IPS-18a (cell line): ENCODE data around the gene RAD9A.
"Not testable (repeated sequence)": the region's sequence is repeated elsewhere in the genome, so short reads cannot be mapped to it uniquely, and the experiment has no call there.

Experiments
- H3K27ac ChIP-seq: one replicate; pipeline ENCODE4 v1.5.1; 2013; ENCODE audit warnings: low read length
- H3K27me3 ChIP-seq: one replicate; pipeline ENCODE4 v1.6.1; 2013; ENCODE audit warnings: mild to moderate bottlenecking, low read length; ENCODE audit not compliant: control insufficient read depth, insufficient read depth
- H3K36me3 ChIP-seq: one replicate; pipeline ENCODE4 v1.6.1; 2013; ENCODE audit warnings: low read depth, low read length; ENCODE audit not compliant: control insufficient read depth
- H3K4me1 ChIP-seq: one replicate; pipeline ENCODE4 v1.6.1; 2013; ENCODE audit warnings: low read depth, low read length; ENCODE audit not compliant: control insufficient read depth
- H3K4me3 ChIP-seq: one replicate; pipeline ENCODE4 v1.5.1; 2013; ENCODE audit warnings: low read length
- H3K9ac ChIP-seq: one replicate; pipeline ENCODE4 v1.6.1; 2013; ENCODE audit warnings: mild to moderate bottlenecking, low read length, moderate library complexity
- H3K9me3 ChIP-seq: one replicate; pipeline ENCODE4 v1.6.1; 2013; ENCODE audit warnings: low read depth, low read length; ENCODE audit not compliant: control insufficient read depth

Gene RAD9A

DNA sequence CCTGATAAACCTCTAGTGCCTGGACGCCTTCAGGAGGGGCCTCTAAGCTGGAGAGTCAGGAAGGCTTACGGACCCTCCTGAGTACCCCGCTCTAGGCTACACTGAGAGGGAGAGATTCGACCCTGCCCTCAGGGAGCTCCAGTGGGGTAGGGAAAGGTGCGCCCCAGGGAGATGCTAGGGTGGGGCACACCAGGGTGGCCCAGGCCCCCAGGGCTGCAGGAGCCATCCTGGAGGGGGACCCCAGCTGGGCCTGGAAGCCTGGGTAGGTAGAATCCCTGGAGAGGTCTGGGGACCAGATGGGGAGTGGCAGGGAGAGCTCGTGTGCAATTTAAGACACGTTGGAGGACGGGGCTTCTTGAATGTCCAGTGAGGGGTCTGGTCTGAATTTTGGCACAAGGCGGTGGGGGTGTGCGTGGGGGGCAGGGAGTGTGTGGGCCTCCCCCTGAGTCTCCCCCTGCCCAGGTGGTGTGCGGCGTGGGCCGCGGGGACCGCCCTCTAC is 28.4 kb downstream of the RAD9A start:
- H3K9me3 ChIP-seq, result no peaks in the 10 kb centered on the region
- peak overlapping the region; percentile 47 for H3K4me3 ChIP-seq
- H3K27ac ChIP-seq, result no peak overlapping the region
- H3K36me3 ChIP-seq, result no peaks in the 10 kb centered on the region
- H3K9ac ChIP-seq, result peak overlapping the region; percentile 27
- H3K4me1 ChIP-seq, result no peaks in the 10 kb centered on the region
- peaks cover 13% of the 10 kb centered on the region for H3K27me3 ChIP-seq

DNA sequence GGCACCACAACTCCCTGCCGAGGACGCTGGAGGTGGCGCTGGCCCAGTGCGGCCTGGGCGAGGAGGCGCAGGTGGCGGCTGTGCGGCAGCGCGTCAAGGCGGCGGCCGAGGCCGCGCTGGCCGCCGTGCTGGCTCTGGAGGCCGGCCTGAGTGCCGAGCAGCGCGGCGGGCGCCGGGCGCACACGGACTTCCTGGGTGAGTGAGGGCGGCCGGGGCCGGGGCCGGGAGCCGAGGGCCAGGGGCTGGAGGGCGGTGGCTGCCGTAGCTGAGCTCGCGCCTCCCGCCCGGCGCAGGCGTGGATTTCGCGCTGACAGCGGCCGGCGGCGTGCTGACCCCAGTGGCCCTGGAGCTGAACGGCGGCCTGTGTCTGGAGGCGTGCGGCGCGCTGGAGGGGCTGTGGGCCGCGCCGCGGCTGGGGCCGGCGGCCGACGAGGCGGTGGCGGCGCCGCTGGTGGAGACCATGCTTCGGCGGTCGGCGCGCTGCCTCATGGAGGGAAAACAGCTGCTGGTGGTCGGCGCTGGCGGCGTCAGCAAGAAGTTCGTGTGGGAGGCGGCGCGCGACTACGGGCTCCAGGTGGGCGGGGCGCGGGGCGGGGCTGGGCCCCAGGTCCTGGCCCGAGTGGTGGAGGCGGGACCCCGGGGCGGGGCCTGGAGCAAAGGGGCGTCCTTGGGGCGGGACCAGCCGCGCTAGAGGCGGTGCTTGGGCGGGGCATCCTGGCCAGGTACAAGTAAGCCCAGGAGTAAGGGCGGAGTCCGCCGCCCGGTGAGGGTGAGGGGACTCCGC is 29.1 kb downstream of the RAD9A start:
- no peaks in the 10 kb centered on the region for H3K4me1 ChIP-seq
- peak overlapping the region; percentile 27 for H3K9ac ChIP-seq
- peaks cover 11% of the 10 kb centered on the region for H3K27me3 ChIP-seq
- no peaks in the 10 kb centered on the region for H3K36me3 ChIP-seq
- H3K27ac ChIP-seq, result no peak overlapping the region
- peak overlapping the region; percentile 47 for H3K4me3 ChIP-seq
- no peaks in the 10 kb centered on the region for H3K9me3 ChIP-seq

DNA sequence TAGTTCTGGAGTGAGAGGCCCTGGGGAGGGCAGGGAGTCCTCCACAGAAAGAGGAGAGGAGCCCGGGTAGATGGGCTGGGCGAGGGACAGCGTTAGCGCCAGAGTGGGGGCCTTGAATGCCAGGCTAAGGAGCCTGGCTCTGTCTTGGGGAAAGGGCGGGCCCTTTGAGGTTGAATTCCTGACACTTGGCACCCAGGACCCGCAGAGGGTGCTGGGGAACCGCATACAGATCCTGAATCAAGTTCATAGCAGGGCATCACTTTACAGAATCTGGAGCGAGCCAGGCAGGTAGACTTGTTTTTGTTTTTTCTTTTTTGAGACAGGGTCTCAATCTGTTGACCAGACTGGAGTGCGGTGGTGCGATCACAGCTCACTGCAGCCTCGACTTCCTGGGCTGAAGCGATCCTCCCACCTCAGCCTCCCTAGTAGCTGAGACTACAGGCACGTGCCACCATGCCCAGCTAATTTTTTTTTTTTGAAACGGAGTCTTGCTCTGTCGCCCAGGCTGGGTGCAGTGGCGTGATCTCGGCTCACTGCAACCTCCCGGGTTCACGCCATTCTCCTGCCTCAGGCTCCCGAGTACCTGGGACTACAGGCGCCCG is 29.7 kb downstream of the RAD9A start:
- H3K9me3 ChIP-seq, result no peaks in the 10 kb centered on the region
- H3K27ac ChIP-seq, result no peak overlapping the region
- H3K36me3 ChIP-seq, result no peaks in the 10 kb centered on the region
- peak overlapping the region; percentile 28 for H3K4me3 ChIP-seq
- no peak overlapping the region for H3K9ac ChIP-seq
- H3K27me3 ChIP-seq, result peaks cover 9% of the 10 kb centered on the region
- no peaks in the 10 kb centered on the region for H3K4me1 ChIP-seq

DNA sequence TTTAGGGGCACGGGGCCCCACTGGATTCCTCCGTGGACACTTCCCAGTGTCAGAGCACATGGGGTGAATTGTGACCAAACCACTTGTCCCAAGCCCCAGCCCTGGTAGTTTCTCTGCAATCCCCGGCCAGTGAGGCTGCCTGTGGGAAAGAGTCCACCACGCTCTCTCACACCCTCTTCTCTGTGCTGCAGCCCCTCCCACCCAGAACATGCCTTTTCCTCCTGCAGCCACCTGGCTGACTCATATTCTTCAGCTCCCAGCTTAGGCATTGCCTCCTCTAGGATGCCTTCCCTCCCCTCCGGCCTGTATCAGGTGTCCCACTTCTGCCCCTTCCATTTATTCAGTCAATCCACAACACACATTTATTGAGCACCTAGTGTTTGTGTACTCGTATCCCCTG is 31.1 kb downstream of the RAD9A start:
- H3K27ac ChIP-seq, result no peak overlapping the region
- H3K4me3 ChIP-seq, result no peak overlapping the region
- no peaks in the 10 kb centered on the region for H3K36me3 ChIP-seq
- H3K9me3 ChIP-seq, result no peaks in the 10 kb centered on the region
- H3K27me3 ChIP-seq, result peaks cover 9% of the 10 kb centered on the region
- H3K4me1 ChIP-seq, result no peaks in the 10 kb centered on the region
- H3K9ac ChIP-seq, result no peak overlapping the region

DNA sequence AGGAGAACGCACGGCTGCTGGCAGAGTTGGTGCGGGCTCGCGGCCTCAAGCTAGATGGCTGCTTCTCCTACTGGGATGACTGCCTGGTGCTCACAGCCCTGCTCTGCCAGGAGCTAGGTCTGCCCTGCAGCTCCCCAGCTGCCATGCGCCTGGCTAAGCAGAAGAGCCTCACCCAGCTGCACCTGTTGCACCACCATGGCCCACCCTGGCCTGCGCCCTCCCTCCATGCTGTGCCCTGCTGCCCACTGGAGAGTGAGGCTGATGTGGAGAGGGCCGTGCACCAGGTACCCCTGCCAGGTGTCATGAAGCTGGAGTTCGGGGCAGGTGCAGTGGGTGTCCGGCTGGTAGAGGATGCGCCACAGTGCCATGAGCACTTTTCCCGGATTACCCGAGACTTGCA is 31.7 kb downstream of the RAD9A start:
- no peak overlapping the region for H3K4me3 ChIP-seq
- no peak overlapping the region for H3K9ac ChIP-seq
- H3K27me3 ChIP-seq, result peaks cover 9% of the 10 kb centered on the region
- no peaks in the 10 kb centered on the region for H3K4me1 ChIP-seq
- no peaks in the 10 kb centered on the region for H3K36me3 ChIP-seq
- no peaks in the 10 kb centered on the region for H3K9me3 ChIP-seq
- H3K27ac ChIP-seq, result no peak overlapping the region

DNA sequence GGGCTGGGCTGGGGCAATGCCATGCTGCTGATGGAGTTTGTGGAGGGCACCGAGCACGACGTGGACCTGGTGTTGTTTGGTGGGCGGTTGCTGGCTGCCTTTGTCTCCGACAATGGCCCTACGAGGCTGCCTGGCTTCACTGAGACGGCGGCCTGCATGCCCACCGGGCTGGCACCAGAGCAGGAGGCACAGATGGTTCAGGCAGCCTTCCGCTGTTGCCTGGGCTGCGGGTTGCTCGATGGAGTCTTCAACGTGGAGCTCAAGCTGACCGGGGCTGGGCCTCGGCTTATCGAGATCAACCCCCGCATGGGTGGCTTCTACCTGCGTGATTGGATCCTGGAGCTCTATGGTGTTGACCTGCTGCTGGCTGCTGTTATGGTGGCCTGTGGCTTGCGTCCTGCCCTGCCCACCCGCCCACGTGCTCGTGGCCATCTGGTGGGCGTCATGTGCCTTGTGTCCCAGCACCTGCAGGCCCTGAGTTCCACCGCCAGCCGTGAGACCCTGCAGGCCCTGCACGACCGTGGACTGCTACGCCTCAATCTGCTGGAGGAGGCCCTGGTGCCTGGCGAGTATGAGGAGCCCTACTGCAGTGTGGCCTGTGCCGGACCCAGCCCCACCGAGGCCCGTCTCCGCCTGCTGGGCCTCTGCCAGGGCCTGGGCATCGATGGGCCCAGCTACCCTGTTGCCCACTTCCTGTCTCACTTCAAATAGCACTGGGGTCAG is 32.3 kb downstream of the RAD9A start:
- peaks cover 9% of the 10 kb centered on the region for H3K27me3 ChIP-seq
- no peak overlapping the region for H3K27ac ChIP-seq

DNA sequence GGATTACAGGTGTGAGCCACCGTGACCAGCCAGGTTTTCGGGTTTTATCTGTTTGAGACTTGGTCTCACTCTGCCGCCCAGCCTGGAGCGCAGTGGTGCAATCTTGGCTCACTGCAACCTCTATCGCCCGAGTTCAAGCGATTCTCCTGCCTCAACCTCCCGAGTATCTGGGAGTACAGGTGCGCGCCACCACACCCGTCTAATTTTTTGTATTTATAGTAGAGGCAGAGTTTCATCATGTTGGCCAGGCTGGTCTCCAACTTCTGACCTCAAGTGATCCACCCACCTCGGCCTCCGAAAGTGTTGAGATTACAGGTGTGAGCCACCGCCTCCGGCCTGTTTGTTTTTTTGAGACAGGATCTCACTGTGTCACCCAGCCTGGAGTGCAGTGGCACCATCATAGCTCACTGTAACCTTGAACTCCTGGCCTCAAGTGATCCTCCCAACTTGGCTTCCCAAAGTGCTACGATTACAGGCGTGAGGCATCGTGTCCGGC is 35.6 kb downstream of the RAD9A start:
- not testable (repeated sequence) for H3K27ac ChIP-seq, H3K36me3 ChIP-seq, H3K27me3 ChIP-seq, H3K4me1 ChIP-seq, H3K9me3 ChIP-seq
- Histone ChIP-seq H3K4me3 (peak overlapping the region; percentile 92), H3K9ac (peak overlapping the region; percentile 65)

More for the DNA sequence above, 32.3 kb downstream of the RAD9A start:
- H3K4me3 ChIP-seq, result no peak overlapping the region
- H3K9me3 ChIP-seq, result no peaks in the 10 kb centered on the region
- H3K36me3 ChIP-seq, result no peaks in the 10 kb centered on the region
- H3K9ac ChIP-seq, result no peak overlapping the region
- no peaks in the 10 kb centered on the region for H3K4me1 ChIP-seq

DNA sequence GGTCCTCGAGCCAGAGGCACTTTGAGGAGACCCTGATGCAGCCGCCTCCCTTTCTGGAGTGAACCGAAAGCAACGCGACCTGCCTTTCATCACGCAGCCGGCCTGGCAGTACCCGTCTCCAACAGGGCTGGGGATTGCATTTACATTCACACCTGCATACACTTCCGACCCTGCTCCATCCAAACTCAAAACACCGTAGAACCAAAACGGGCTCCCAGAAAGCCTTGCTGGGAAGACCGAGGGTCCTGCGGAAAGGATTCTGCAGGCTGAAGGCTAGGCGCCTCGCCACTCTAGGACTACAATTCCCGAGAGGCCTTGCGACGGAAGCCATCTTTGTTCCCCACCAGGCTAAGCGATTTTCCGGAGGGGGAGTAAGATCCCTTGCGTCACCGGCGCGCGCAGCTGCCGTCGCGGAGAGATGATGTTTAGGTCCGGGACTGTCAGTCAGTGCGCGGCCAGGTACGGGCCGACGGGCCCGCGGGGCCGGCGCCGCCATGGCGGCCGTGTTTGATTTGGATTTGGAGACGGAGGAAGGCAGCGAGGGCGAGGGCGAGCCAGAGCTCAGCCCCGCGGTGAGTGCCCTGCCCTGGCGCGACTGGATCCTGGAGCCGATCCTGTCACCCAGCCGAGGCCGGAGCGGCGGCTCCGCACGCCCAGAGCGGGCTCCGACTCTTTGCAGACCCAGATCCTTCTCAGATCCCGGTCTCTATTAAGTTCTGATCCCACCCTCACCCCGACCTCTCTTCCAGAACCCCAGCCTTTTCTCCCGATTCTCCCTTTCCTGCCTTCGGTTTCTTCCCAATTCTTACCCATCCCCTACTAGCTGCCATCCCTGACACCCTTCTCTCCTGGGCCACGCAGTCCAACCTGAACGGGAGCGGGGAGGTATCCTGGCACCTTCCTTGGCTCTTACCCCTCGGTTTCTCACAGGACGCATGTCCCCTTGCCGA is 36.5 kb downstream of the RAD9A start, which contains the start of gene RPS6KB2:
Gene RPS6KB2, plus strand, starts transcription at position 443 of the 950 bp plus-strand sequence. Its CDS starts 52 bp downstream, at position 495.
- peak within 1 kb of the TSS; percentile 80 for H3K9ac ChIP-seq
- H3K36me3 ChIP-seq, result peaks cover 7% of the 10 kb centered on the region
- H3K9me3 ChIP-seq, result no peaks in the 10 kb centered on the region
- no peaks in the 10 kb centered on the region for H3K4me1 ChIP-seq
- no peaks in the 10 kb centered on the region for H3K27me3 ChIP-seq
- H3K4me3 ChIP-seq, result peak within 1 kb of the TSS; percentile 92
- no peak within 1 kb of the TSS for H3K27ac ChIP-seq

DNA sequence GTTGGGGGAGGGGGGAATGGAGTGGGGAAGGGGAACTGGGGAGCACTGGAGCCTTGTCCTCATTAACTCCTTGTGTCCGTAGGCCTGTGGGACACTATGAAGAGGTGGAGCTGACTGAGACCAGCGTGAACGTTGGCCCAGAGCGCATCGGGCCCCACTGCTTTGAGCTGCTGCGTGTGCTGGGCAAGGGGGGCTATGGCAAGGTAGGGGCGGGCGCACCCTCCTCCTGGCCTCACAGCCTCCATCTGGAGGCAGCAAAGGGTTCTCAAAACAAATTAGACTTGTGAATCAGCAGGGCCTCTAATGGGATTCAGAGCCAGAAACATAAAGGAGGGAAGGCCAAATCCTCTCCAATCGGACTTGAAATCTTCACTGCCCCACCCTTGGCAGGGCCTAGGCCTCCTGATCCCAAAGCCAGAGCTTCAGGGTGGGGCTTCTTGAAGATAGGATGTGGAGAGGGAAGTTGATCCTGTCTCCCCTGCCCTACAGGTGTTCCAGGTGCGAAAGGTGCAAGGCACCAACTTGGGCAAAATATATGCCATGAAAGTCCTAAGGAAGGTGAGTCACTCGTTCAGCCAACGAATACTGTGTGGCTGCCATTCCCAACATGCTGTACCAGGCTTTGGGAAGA is 37.4 kb downstream of the RAD9A start:
- no peaks in the 10 kb centered on the region for H3K27me3 ChIP-seq
- no peaks in the 10 kb centered on the region for H3K4me1 ChIP-seq
- peak overlapping the region; percentile 92 for H3K4me3 ChIP-seq
- peak overlapping the region; percentile 80 for H3K9ac ChIP-seq
- H3K27ac ChIP-seq, result no peak overlapping the region
- peaks cover 13% of the 10 kb centered on the region for H3K36me3 ChIP-seq
- no peaks in the 10 kb centered on the region for H3K9me3 ChIP-seq

DNA sequence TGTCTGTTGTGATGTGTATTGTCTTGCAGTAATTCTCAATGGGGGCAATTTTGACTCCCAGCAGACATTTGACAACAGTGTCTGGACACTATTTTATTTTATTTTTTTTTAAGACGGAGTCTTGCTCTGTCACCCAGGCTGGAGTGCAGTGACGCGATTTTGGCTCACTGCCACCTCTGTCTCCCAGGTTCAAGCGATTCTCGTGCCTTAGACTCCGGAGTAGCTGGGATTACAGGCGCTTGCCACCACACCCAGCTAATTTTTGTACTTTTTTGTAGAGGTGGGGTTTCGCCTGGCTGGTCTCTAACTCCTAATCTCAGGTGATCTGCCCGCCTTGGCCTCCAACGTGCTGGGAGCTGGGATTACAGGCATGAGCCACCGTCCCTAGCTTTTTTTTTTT is 37.9 kb downstream of the RAD9A start:
- H3K4me1 ChIP-seq, result no peaks in the 10 kb centered on the region
- peak overlapping the region; percentile 92 for H3K4me3 ChIP-seq
- H3K9ac ChIP-seq, result no peak overlapping the region
- no peaks in the 10 kb centered on the region for H3K27me3 ChIP-seq
- H3K36me3 ChIP-seq, result peaks cover 19% of the 10 kb centered on the region
- no peaks in the 10 kb centered on the region for H3K9me3 ChIP-seq
- H3K27ac ChIP-seq, result no peak overlapping the region
